ENCODE measurements around the gene CHCHD6.

GRCh38 chr3:126932188-126932931, 228.3 kb downstream of the CHCHD6 start:
- no peak for TF ChIP-seq CTCF (IDR thresholded peaks at IDR 0.05)
- no peak for TF ChIP-seq POLR2A (IDR thresholded peaks at IDR 0.05)
- no peak for TF ChIP-seq EP300 (IDR thresholded peaks at IDR 0.05)
- TF ChIP-seq POLR2AphosphoS5 (IDR thresholded peaks at IDR 0.05), result no peak
